Measurements from ENCODE around the gene C1QTNF3. TPM values are rescaled to one million over a fixed set of nuclear protein-coding genes. Genes with fewer than 3 reads are reported as not detected.

C1QTNF3 gene
- total RNA-seq, 1 experiment from 2014 or later: 2.1 TPM

DNA sequence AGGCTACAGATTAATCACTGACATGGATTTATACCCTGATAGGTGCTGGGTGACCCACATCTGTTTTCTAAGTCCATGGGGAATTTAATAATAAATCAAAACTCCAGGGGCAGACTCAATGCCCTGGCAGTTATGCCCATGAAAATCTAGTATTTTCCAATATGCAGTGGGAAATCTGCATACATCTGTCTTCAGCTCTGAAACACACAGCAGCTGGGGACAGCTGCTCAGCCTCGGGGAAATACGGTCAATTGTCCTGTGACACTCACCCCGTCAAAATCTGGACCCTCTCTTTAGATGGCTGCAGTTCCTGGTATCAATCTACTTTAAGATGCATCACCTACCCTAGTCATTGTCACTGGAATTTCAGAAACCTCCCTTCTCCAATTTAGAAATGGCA, 12.7 kb upstream of the C1QTNF3 start (continued):
- TF ChIP-seq, protein P1, sequence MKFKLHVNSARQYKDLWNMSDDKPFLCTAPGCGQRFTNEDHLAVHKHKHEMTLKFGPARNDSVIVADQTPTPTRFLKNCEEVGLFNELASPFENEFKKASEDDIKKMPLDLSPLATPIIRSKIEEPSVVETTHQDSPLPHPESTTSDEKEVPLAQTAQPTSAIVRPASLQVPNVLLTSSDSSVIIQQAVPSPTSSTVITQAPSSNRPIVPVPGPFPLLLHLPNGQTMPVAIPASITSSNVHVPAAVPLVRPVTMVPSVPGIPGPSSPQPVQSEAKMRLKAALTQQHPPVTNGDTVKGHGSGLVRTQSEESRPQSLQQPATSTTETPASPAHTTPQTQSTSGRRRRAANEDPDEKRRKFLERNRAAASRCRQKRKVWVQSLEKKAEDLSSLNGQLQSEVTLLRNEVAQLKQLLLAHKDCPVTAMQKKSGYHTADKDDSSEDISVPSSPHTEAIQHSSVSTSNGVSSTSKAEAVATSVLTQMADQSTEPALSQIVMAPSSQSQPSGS (CRISPR knock-in tag; IDR thresholded peaks at IDR 0.05; ENCODE audit: borderline replicate concordance, low read depth): no peak
- TF ChIP-seq ZNF396 (CRISPR knock-in tag; IDR thresholded peaks at IDR 0.05; ENCODE audit: borderline replicate concordance) (no peak), NFATC4 (CRISPR knock-in tag; IDR thresholded peaks at IDR 0.05) (no peak), ZNF263 (CRISPR knock-in tag; IDR thresholded peaks at IDR 0.05; ENCODE audit: low read depth) (no peak), ZNF219 (CRISPR knock-in tag; IDR thresholded peaks at IDR 0.05; ENCODE audit: borderline replicate concordance) (no peak), ZBTB21 (CRISPR knock-in tag; IDR thresholded peaks at IDR 0.05; ENCODE audit: borderline replicate concordance) (no peak), ATF1 (CRISPR knock-in tag; IDR thresholded peaks at IDR 0.05) (no peak)
- TF ChIP-seq, protein P2, sequence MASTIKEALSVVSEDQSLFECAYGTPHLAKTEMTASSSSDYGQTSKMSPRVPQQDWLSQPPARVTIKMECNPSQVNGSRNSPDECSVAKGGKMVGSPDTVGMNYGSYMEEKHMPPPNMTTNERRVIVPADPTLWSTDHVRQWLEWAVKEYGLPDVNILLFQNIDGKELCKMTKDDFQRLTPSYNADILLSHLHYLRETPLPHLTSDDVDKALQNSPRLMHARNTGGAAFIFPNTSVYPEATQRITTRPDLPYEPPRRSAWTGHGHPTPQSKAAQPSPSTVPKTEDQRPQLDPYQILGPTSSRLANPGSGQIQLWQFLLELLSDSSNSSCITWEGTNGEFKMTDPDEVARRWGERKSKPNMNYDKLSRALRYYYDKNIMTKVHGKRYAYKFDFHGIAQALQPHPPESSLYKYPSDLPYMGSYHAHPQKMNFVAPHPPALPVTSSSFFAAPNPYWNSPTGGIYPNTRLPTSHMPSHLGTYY (CRISPR knock-in tag; IDR thresholded peaks at IDR 0.05): no peak
- TF ChIP-seq, protein P3, sequence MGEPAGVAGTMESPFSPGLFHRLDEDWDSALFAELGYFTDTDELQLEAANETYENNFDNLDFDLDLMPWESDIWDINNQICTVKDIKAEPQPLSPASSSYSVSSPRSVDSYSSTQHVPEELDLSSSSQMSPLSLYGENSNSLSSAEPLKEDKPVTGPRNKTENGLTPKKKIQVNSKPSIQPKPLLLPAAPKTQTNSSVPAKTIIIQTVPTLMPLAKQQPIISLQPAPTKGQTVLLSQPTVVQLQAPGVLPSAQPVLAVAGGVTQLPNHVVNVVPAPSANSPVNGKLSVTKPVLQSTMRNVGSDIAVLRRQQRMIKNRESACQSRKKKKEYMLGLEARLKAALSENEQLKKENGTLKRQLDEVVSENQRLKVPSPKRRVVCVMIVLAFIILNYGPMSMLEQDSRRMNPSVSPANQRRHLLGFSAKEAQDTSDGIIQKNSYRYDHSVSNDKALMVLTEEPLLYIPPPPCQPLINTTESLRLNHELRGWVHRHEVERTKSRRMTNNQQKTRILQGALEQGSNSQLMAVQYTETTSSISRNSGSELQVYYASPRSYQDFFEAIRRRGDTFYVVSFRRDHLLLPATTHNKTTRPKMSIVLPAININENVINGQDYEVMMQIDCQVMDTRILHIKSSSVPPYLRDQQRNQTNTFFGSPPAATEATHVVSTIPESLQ (CRISPR knock-in tag; IDR thresholded peaks at IDR 0.05): no peak

DNA sequence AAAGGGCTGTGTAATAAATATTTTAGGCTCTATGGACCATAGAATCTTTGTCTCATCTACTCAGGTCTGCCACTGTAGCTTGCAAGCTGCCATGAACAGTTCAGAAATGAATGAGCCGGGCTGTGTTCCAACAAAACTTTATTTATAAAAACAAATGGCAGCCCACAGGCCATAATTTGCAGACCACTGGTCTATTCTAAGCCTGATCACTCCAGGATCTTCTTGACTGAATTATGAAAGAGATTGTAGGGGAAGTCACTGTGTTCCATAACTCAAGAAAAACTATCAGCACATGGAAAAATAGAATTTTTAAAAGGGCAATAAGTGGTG, 11.4 kb upstream of the C1QTNF3 start:
- H3K27me3 Mint-ChIP-seq (ENCODE audit: low read depth): no peaks in the 10 kb centered on the region
- peaks cover 5% of the 10 kb centered on the region; the same call in 1 of the 2 replicates for H3K36me3 Mint-ChIP-seq
- ChIA-PET CTCF (no interaction called here), POLR2A (no interaction called here)
- H3K4me3 Mint-ChIP-seq: no peak overlapping the region
- no peaks in the 10 kb centered on the region for H3K9me3 Mint-ChIP-seq
- H3K4me1 Mint-ChIP-seq: no peaks in the 10 kb centered on the region
- ATAC-seq: no peak
- DNase-seq (ENCODE audit: low spot score): no peak
- H3K27ac Mint-ChIP-seq: no peak overlapping the region
- TF ChIP-seq ZNF317 (CRISPR knock-in tag; IDR thresholded peaks at IDR 0.05; ENCODE audit: borderline replicate concordance, low read depth) (no peak), ELF4 (CRISPR knock-in tag; IDR thresholded peaks at IDR 0.05; ENCODE audit: low read depth) (no peak), MXD4 (CRISPR knock-in tag; IDR thresholded peaks at IDR 0.05; ENCODE audit: borderline replicate concordance) (no peak), ESRRA (CRISPR knock-in tag; IDR thresholded peaks at IDR 0.05; ENCODE audit: borderline replicate concordance) (no peak), KAT7 (CRISPR knock-in tag; IDR thresholded peaks at IDR 0.05; ENCODE audit: borderline replicate concordance) (no peak), FOXK1 (CRISPR knock-in tag; IDR thresholded peaks at IDR 0.05) (no peak), TCF7 (CRISPR knock-in tag; IDR thresholded peaks at IDR 0.05; ENCODE audit: low read depth) (no peak), OVOL2 (CRISPR knock-in tag; IDR thresholded peaks at IDR 0.05; ENCODE audit: borderline replicate concordance) (no peak), JAZF1 (CRISPR knock-in tag; IDR thresholded peaks at IDR 0.05) (no peak), ZNF121 (CRISPR knock-in tag; IDR thresholded peaks at IDR 0.05) (no peak), ATF1 (CRISPR knock-in tag; IDR thresholded peaks at IDR 0.05) (no peak), ETV6 (CRISPR knock-in tag; IDR thresholded peaks at IDR 0.05) (no peak)
- TF ChIP-seq, protein P4, sequence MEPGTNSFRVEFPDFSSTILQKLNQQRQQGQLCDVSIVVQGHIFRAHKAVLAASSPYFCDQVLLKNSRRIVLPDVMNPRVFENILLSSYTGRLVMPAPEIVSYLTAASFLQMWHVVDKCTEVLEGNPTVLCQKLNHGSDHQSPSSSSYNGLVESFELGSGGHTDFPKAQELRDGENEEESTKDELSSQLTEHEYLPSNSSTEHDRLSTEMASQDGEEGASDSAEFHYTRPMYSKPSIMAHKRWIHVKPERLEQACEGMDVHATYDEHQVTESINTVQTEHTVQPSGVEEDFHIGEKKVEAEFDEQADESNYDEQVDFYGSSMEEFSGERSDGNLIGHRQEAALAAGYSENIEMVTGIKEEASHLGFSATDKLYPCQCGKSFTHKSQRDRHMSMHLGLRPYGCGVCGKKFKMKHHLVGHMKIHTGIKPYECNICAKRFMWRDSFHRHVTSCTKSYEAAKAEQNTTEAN (CRISPR knock-in tag; IDR thresholded peaks at IDR 0.05): no peak
- TF ChIP-seq, protein P5, sequence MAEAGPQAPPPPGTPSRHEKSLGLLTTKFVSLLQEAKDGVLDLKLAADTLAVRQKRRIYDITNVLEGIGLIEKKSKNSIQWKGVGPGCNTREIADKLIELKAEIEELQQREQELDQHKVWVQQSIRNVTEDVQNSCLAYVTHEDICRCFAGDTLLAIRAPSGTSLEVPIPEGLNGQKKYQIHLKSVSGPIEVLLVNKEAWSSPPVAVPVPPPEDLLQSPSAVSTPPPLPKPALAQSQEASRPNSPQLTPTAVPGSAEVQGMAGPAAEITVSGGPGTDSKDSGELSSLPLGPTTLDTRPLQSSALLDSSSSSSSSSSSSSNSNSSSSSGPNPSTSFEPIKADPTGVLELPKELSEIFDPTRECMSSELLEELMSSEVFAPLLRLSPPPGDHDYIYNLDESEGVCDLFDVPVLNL (CRISPR knock-in tag; IDR thresholded peaks at IDR 0.05; ENCODE audit: borderline replicate concordance, low read depth): no peak
- TF ChIP-seq, protein P6, sequence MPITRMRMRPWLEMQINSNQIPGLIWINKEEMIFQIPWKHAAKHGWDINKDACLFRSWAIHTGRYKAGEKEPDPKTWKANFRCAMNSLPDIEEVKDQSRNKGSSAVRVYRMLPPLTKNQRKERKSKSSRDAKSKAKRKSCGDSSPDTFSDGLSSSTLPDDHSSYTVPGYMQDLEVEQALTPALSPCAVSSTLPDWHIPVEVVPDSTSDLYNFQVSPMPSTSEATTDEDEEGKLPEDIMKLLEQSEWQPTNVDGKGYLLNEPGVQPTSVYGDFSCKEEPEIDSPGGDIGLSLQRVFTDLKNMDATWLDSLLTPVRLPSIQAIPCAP (CRISPR knock-in tag; IDR thresholded peaks at IDR 0.05): no peak
- TF ChIP-seq, protein P7, sequence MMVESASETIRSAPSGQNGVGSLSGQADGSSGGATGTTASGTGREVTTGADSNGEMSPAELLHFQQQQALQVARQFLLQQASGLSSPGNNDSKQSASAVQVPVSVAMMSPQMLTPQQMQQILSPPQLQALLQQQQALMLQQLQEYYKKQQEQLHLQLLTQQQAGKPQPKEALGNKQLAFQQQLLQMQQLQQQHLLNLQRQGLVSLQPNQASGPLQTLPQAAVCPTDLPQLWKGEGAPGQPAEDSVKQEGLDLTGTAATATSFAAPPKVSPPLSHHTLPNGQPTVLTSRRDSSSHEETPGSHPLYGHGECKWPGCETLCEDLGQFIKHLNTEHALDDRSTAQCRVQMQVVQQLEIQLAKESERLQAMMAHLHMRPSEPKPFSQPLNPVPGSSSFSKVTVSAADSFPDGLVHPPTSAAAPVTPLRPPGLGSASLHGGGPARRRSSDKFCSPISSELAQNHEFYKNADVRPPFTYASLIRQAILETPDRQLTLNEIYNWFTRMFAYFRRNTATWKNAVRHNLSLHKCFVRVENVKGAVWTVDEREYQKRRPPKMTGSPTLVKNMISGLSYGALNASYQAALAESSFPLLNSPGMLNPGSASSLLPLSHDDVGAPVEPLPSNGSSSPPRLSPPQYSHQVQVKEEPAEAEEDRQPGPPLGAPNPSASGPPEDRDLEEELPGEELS (CRISPR knock-in tag; IDR thresholded peaks at IDR 0.05): no peak
- TF ChIP-seq, protein P8, sequence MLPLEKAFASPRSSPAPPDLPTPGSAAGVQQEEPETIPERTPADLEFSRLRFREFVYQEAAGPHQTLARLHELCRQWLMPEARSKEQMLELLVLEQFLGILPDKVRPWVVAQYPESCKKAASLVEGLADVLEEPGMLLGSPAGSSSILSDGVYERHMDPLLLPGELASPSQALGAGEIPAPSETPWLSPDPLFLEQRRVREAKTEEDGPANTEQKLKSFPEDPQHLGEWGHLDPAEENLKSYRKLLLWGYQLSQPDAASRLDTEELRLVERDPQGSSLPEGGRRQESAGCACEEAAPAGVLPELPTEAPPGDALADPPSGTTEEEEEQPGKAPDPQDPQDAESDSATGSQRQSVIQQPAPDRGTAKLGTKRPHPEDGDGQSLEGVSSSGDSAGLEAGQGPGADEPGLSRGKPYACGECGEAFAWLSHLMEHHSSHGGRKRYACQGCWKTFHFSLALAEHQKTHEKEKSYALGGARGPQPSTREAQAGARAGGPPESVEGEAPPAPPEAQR (CRISPR knock-in tag; IDR thresholded peaks at IDR 0.05): no peak
- TF ChIP-seq, protein P9, sequence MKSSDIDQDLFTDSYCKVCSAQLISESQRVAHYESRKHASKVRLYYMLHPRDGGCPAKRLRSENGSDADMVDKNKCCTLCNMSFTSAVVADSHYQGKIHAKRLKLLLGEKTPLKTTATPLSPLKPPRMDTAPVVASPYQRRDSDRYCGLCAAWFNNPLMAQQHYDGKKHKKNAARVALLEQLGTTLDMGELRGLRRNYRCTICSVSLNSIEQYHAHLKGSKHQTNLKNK (CRISPR knock-in tag; IDR thresholded peaks at IDR 0.05): no peak

Measured in WTC11 (cell line).